HT-29 (cell line): Measurements from ENCODE around the gene AKR1D1. TPM values are rescaled to one million over a fixed set of nuclear protein-coding genes. Genes with fewer than 3 reads are reported as not detected.
"Not testable (repeated sequence)": the region's sequence is repeated elsewhere in the genome, so short reads cannot be mapped to it uniquely, and the experiment has no call there.

Experiments used
- DNase-seq: peaks from one replicate; pipeline ENCODE4 v3.0.0-alpha.2; 2015; ENCODE audit warnings: low spot score
- total RNA-seq: library from RNA; depleted of rRNA; stranded (reverse); fragments of >200 nt; shearing (Covaris generic); gene quantifications from 2 replicates; pipeline ENCODE4 v1.2.3, GENCODE V29; 2014; rRNA removed

The AKR1D1 gene
- total RNA-seq = not detected in 2 replicates

- DNase-seq = no peak
Observed at GRCh38 chr7:138076196-138076595, at the start of gene AKR1D1. AKR1D1 (plus strand) TSS chr7:138076459; CDS start chr7:138076519, 60 bp downstream.

GRCh38 chr7:138027100-138027499 is 49.2 kb upstream of the AKR1D1 start:
- DNase-seq = no peak

GRCh38 chr7:138029126-138029525 is 47.1 kb upstream of the AKR1D1 start:
- no peak for DNase-seq

- DNase-seq = no peak
Observed at GRCh38 chr7:138029941-138030340, 46.3 kb upstream of the AKR1D1 start.

GRCh38 chr7:138030679-138031351 is 45.4 kb upstream of the AKR1D1 start:
- DNase-seq = no peak

GRCh38 chr7:138032186-138032585 is 44.1 kb upstream of the AKR1D1 start:
- DNase-seq = no peak

- DNase-seq = no peak
Observed at GRCh38 chr7:138032770-138033169, 43.5 kb upstream of the AKR1D1 start.

- DNase-seq = no peak
Observed at GRCh38 chr7:138033241-138033640, 43.0 kb upstream of the AKR1D1 start.

- no peak for DNase-seq
Observed at GRCh38 chr7:138036135-138036534, 40.1 kb upstream of the AKR1D1 start.

- not testable (repeated sequence) for DNase-seq
Observed at GRCh38 chr7:138040063-138040462, 36.2 kb upstream of the AKR1D1 start.

- DNase-seq = no peak
Observed at GRCh38 chr7:138044897-138045296, 31.4 kb upstream of the AKR1D1 start.

- no peak for DNase-seq
Observed at GRCh38 chr7:138047907-138048306, 28.4 kb upstream of the AKR1D1 start.

- no peak for DNase-seq
Observed at GRCh38 chr7:138049505-138050116, 26.6 kb upstream of the AKR1D1 start.

GRCh38 chr7:138051712-138052247 is 24.5 kb upstream of the AKR1D1 start:
- DNase-seq = not testable (repeated sequence)

- no peak for DNase-seq
Observed at GRCh38 chr7:138052696-138053095, 23.6 kb upstream of the AKR1D1 start.

GRCh38 chr7:138055698-138056097 is 20.6 kb upstream of the AKR1D1 start:
- not testable (repeated sequence) for DNase-seq

GRCh38 chr7:138063400-138063799 is 12.9 kb upstream of the AKR1D1 start:
- DNase-seq = no peak

- DNase-seq = no peak
Observed at GRCh38 chr7:138064856-138065357, 11.4 kb upstream of the AKR1D1 start.

GRCh38 chr7:138065827-138066226 is 10.4 kb upstream of the AKR1D1 start:
- DNase-seq = no peak

GRCh38 chr7:138066954-138067394 is 9.3 kb upstream of the AKR1D1 start:
- DNase-seq = no peak

GRCh38 chr7:138067774-138068173 is 8.5 kb upstream of the AKR1D1 start:
- no peak for DNase-seq

GRCh38 chr7:138070908-138071307 is 5.4 kb upstream of the AKR1D1 start:
- DNase-seq = no peak

GRCh38 chr7:138072726-138073125 is 3.5 kb upstream of the AKR1D1 start:
- DNase-seq = no peak
